HG02938 (cell line): Measurements from ENCODE around the gene PLCB1.
"Not testable (repeated sequence)": the region's sequence is repeated elsewhere in the genome, so short reads cannot be mapped to it uniquely, and the experiment has no call there.

Experiments used
- ATAC-seq: cut with Tn5 transposase; IDR thresholded peaks from one replicate; pipeline ENCODE4 v1.9.1; 2021; ENCODE audit warnings: mild to moderate bottlenecking, moderate library complexity; ENCODE audit not compliant: unreplicated experiment

The PLCB1 gene

DNA sequence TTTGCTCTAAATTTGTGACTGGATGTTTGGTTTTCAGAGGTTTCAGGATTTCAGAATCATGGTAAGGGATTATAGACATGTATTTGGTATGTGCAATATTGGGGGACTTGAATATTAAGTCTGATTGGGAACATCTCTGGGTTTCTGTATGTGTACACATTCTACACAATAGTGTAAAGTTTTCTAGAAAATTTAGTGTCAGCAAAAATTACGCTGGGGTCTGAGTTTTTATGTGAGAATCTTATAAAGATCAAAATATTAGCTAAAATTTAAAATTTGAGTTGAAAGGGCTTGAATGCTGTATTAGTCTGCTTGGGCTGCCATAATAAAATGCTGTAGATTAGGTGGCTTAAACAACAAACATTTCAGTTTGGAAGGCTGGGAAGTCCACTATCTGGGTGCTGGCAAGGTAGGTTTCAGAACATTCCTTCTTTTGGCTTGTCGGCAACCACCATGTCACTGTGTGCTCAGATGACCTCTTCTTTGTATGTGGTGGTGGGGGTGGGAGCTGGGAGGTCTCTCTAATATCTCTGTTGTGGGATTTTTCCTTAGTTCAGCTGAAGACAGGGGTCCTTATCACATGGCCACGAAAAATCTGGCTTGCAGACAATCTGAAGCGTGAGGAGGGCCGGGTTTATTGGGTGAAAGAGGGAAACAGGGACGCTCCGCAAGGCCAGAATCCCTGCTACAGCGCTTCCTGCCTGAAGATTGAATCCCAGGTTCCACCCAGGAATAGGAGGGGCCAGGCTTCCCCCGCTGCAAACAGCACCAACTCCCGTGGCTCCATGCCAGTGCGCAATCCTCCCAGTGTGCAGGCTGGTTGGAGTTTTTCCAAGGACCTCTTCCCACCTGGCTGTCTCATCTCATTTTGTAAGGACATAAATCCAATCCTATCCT lies 299.7 kb downstream of the PLCB1 start:
- ATAC-seq: no peak

DNA sequence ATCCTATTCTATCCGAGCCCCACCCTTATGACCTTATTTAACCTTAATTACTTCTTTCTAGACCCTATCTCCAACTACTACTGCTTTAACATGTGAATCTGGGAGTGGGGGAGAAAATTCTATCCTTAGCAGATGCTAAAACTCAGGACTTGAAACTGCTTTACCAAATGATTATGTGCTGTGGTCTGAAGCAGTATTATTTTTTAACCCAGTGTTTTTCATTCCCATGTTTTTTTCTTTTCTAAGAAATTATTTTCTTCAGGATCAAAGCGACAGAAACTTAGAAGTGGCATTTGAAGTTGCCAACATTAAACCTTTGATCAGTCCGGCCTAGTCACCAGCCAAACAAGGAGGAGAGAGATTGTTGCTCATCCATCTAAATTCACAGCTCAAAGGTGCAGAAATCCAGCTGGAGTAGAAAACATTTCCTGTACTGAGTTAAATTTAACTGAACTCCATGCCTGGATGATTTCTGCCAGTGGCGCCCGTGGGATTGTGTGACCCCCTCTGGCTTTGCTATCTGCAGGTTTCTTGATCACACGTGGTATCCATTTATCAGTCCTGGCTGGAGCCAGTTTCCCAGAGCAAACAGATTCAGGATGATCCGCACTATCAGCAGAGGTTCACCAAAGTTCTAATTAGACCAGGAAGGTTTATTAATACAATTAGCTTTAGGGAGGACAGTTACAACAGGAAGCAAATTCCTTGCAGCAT lies 300.5 kb downstream of the PLCB1 start:
- ATAC-seq: no peak

DNA sequence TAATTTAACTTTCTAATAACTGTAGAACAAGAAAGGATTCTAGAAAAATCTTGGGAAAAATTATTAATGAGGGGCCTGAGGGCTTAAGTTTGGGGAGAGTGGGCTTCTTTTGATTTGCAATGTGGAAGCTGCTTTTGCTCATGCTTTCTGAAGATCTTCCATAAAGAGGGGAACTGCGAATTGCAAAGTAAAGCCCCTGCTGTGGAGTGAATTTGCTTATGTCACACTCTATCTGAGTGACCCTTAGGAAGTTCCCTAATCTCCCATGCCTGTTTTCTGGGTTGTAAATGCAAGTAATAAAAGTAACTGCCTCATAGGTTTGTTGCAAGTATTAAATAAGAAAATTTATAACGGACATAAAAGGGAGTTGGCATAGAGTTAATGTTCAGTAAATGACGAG lies 301.2 kb downstream of the PLCB1 start:
- no peak for ATAC-seq

DNA sequence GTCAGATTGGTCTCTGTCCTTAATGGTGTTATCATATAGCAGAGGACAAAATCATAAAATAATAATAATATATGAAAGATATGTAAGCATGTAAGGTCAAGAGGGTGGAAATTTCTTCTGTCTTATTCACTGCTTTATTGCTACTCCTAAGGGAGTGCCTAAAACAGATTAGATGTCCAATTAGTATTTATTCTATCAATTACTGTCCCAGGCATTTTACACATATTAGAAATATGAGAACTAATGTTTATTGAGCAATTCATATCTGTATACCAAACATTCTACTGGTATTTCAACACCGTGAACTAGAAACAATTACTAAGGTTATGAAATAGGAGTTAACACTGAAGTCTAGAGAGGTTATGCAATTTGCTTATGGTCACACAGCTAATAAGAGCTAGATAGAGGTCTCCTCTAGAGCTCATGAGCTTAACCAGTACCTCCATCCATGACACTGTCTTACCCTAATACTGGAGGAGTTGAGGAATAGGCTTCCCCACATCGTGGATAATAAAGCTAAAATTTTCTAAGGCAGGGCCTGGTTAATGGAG lies 302.3 kb downstream of the PLCB1 start:
- no peak for ATAC-seq

DNA sequence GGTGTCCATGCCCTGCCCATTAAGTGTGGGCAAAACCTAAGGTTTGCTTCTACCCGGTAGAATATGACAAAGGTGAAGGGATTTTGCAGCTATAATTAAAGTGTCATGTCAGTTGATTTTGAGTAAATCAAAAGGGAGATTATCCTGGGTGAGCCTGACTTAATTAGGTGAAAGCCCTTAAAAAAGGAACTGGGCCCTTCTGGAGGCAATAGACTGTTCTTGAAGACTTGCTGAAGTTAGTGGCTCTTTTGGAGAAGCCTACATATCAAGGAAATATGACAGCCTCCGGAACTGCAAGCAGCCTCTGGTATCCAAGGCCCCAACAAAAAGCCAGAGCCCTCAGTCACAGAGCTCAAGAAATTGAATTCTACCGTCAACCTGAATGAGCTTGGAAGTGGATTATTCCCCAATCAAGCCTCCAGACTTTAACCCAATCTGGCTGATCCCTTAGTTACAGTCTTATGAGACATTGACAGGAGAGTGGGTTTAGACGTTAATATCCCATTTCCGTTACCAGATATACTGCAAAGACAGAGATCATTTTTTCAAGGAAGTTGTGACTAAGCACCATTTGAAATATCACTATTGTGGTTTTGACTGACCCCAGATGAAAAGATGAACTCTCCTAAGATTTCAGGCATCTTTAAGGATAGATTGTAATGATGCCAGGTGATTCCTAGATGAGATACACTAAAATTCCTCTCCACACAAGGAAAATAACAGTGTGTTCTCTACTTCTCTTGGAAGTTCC lies 303.4 kb downstream of the PLCB1 start:
- no peak for ATAC-seq

DNA sequence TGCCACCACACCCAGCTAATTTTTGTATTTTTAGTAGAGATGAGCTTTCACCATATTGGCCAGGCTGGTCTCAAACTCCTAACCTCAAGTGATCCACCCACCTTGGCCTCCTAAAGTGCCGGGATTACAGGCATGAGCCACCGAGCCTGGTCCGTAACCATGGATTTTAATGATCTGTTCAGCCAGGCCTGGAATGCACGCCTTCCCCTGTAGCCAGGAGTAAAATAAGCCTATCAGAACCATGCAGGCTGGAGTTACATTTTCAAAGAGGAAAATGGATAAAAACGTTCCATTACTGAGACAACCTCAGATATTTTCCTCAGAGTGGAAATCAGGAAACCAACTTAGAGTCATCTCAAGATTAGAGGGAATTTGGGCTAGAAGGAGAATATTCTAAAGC lies 304.9 kb downstream of the PLCB1 start:
- ATAC-seq: not testable (repeated sequence)

DNA sequence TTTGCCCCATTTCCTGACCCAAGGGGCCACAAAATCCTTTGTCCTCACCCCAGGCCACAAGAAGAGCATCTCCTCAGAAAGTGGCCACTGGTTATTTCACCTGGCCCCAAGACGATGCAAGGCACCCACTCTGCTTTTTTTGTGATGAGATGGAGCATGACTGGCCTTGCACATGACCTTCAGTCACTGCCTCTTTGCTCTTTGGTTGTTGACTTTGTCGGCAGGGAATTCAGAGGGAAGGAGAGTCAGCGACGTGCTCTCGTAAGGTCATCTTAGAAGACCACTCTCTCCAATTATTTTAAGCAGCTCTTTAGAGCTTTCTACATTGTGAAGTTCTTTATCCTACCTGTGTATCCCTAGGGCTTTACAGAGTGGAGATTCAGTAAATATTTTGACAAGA lies 306.7 kb downstream of the PLCB1 start:
- ATAC-seq: no peak

DNA sequence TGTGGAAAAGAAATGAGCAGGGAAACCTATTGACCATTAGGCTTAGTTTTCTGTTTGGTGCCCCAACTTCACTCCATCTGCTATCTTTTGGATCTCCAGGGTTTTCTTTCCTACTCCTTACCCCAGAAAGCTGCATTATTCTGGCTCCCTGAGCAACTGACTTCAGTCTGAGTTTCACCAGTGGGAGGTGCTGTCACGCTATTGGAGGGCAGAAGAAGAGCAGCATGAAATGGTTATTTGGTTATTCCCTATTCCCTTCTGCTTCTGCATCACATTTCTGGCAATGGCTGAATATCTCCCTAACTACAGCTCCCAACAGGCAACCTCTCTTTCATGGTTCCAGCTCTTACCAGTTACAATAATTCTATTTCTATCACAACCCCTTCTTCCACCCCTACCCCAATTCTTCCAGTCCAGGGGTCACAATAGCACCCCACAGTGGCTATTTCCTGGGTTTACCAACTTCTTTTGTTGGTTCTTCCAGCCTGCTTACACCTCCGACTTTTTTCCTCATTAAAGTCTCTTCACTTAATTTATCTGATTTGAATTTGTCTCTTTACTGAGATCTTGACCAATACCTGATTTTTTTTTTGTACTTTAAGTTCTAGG lies 311.5 kb downstream of the PLCB1 start:
- no peak for ATAC-seq

DNA sequence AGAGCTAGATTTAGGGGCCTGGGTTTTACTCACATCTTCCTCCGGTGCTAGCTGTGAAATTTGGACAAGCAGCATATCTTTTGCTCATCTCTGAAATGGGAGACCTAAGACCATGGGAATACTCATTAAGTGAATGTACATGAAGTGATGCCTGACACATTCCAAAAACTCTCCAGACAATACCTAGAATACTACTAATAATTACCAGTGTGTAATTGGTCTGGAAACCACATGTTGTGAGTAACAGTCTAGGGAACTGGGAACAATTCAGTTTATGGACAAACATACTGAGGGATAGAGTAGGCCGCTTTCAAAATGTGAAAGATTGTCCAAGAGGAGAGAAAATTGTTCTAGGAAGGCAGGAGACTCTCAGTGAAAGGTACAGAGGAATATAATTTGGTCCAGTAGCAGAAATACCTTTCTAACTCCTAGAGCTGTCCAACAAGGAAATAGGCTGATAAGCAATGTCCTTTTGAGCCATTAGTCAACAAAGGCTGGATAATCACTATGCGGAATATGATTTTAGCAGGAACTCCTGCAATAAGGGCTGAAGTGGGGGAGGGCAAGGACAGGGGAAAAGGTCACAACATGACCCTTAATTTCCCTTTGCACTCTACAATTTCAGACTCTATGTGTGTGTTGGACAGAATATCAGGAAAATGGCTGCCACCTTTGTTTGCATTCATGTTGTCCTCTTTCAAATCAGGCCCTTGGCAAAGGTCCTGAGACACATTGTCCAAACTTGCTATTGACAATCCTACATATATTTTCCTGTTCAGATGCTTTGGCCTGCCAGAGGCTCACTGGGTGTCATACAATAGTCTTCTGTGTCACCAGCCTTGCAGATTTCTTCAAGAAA lies 315.4 kb downstream of the PLCB1 start:
- ATAC-seq: no peak

DNA sequence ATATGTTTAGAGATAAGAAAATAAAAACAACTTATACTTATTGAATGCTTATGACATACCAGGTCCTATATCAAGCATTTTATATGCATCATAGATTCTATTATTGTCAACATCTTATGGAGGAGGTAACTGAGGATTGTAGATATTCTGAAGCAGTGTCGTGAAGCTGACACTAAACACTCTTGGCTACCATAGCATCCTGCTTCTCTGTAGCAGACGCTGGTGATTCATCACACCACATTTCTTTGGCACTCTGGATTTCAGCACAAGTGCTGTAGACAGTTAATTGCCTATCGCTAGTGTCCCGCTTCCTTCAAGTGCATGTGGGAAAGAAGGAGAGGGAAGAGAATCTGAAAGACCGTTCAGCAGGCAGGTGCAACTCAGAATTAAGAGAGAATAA lies 317.1 kb downstream of the PLCB1 start:
- ATAC-seq: no peak

DNA sequence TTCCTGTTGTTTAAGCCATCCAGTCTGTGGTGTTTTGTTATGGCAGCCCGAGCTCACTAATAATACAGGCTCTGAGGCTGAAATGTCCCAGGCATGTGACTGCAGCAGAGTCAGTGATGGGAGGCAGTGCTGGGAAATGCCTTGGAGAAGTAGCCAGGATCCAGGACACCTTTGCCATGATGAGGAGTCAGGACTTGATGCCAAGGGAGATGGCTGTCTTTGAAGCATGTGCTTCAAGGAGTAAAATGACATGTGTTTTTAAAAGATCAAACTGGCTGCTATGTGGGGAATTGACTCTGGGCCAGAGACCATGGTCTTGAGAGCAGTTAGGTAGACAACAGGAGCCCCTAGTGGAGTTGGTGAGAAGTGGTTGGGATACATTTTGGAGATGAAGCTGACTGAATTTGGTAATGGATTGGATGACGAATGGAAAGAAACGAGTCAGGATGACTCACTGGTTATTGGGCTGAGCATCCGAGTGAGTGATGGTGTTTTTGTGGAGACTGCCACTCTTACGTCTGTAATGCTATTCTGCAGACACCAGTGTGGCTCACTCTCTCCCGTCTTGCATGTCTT lies 322.2 kb downstream of the PLCB1 start:
- ATAC-seq: no peak

DNA sequence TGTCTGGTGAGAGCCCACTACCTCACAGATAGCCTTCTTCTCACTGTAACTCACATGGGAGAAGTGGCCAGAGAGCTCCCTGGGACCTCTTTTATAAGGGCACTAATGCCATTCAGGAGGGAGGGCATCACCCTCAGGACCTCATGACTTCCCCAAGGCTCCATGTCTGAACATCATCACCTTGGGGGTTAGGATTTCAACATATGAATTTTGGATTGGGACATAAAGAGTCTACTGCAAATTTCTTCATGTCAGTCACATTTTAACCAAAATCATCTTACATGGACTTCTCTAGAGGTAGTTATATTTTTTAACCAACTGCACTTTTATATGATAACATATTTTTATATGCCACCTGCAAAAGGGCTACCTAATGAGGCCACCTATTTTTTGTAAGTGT lies 324.7 kb downstream of the PLCB1 start:
- ATAC-seq: no peak

DNA sequence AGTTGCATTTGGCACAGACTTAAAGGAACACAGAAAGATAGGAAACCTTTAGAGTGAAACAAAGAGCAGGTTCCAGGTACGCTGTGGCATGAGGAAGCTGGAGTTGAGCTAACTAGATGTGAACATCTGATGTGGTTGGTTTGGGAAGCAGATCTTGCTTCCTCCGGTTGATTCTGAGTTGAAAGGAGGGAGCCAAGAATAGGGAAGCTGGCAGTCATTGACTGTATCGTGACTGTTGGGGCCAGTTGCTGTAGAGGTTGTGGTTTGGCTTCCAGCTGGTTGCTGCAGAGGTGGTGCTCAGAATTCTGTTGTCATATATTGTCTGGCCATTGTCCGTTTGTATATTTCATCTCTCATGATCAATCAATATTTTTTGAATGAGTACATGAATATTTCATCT lies 325.9 kb downstream of the PLCB1 start:
- ATAC-seq: no peak

DNA sequence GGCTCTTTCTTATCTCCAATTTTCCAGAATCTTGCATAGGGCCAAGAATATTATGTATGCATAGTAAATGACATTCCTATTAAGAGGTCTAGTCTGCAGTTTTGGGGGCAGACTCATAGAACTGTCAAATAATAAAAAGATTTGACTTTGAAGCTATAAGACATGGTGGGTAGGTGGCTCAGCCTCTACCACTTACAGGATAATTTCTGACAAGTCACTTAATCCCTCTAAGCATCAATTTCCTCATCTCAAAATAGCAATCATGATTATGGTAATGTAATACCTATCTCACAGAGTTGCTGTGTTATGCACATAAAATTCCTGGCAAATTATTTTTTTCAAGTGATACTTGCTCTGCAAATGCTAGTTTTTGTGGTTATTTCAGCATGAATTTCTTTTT lies 329.1 kb downstream of the PLCB1 start:
- ATAC-seq: no peak

DNA sequence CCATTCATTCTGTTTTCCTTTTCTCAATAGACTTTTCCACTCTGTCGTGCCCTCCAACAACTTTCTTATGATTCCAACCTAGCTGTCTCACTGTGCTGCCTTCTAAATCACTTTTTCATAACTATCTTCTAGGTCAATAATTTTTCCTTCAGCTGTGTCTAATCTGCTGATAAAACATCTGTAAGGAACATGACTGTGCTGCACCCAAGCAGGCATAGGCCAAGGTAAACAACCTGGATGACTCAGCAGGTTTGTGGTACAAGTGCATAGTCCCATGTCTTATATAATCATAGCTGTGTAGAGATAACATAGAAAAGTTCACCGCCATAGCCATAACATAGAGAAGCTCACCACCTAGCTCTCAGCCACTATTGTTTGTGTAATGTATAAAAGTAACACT lies 332.3 kb downstream of the PLCB1 start:
- no peak for ATAC-seq

DNA sequence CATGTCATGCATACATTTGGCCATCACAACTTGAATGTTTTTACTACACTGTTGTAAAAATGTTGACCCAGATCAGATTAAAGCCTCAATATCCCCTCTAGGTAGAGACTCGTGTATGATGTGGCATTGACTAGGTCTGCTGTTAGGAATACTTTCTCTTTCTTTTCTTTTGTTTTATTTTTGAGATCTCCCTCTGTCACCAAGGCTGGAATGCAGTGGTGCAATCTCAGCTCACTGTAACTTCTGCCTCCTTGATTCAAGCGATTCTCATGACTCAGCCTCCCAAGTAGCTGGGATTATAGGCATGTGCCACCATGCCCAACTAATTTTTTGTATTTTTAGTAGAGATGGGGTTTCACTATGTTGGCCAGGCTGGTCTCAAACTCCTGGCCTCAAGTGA lies 334.7 kb downstream of the PLCB1 start:
- not testable (repeated sequence) for ATAC-seq

DNA sequence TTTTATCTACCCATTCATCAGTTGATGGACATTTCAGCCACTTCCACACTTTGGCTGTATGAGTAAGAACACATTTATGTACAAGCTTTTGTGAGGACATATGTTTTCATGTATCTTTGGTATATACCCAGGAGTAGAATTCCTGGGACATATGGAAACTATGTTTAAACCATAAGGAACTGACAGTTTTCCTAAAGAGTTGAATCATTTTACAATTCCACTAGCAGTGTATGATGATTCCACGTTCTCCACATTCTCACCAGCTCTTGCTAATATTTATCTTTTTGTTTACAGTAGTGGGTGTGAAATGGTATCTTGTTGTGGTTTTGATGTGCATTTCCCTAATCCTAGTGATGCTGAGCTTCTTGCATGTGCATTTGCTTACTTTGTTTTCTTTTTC lies 338.1 kb downstream of the PLCB1 start:
- ATAC-seq: no peak

DNA sequence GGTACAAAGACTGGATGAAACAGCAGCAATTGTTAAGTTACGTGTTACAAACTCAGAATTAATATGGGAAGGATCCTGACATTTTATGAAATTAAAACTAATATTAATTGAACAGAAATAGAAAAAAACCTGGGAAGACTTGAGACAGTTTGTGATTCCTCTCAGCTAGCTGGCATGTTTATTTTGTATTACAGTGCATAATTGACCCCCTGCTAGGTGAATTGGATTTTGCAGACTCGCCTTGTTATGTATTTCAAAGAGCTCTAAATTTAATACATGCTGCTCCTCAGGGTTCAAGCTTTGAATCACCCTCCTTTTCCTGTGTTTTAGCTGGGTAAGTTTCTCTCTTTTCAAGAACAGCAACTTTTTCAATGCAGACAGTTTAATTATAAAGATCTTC lies 339.4 kb downstream of the PLCB1 start:
- no peak for ATAC-seq

DNA sequence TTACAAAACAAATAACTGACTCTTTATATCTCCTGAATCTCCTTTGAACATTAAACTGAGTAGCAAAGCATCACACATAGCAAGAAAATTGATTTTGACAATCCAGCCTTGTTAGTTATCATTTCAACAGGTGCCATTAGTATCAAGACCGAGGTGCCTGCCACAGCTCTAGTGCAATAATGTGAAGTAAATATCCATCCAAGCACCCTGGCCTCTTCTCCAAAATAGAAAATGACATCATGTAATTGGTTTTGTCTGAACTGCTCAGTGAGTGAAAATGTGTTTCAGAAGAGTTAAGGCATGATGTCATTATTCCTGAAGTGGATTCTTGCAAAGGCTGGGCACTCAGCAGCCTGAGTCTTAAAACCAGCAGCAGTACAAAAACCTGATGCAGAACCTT lies 341.4 kb downstream of the PLCB1 start:
- ATAC-seq: no peak
